Hepatocyte (in vitro differentiated cells): ENCODE results near the gene ANKRD28.

Experiments used
- CTCF ChIP-seq: fragments of 200-600 bp; sonication (generic); IDR thresholded peaks from 2 replicates; pipeline ENCODE4 v1.5.1; 2016; ENCODE audit warnings: antibody characterized with exemption, mild to moderate bottlenecking; ENCODE audit not compliant: poor library complexity
- EZH2phosphoT487 ChIP-seq: fragments of 200-600 bp; sonication (generic); IDR thresholded peaks from one replicate; pipeline ENCODE4 v1.6.1; 2018; ENCODE audit warnings: antibody characterized with exemption, mild to moderate bottlenecking, low read depth, moderate library complexity; ENCODE audit not compliant: unreplicated experiment, severe bottlenecking

- TF ChIP-seq CTCF (no peak), EZH2phosphoT487 (no peak)
These were observed 118.5 kb downstream of the ANKRD28 start for GRCh38 chr3:15679306-15679705.
